Measurements from ENCODE around the gene RAB40AL.
A peak's percentile ranks its signal among the peaks of the same experiment; 100 is the strongest.

Gene RAB40AL

DNA sequence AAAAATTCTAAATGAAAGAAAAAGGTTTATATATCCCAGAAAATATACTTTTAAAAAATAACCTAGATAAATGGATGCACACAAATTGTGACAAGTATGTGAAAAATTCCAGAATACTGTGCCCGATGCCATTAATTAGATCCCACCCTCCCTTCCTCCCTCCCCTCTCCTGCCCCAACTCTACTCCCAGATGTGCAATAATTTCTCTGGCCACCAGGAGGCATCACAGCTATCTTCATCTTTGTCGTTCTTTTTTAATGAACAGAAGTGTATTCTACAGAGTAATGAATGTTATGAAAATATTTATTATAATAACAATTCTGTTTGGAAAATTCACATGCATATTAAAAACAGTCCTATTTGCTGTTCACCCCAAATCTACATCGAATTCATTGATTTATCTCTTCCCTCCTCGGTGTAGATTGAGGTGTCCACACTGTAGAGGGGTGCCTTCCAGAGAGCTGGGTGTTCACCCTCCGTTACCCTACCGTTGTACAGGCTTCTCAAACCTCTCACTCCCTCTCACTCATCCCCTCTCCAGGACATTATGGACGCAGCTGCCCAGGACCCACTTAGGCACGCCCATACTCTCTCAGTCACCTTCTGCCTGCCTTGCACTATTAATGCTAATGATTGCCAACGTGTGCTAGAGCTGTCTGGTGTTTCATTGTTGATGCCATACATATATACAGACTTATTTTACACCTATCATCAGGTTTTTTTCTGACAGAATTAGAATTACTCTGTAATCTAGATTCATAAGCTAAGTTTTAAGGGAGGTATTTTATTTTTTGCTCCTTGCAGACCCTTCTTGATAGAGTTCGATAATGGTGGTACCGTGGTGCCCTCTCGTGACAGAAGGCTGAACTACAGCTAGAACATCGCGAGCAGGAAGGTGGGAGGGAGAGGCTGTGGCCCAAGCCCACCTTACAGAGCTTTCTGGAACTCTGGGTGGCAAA is 14.1 kb downstream of the RAB40AL start:
- TF ChIP-seq, protein P1, sequence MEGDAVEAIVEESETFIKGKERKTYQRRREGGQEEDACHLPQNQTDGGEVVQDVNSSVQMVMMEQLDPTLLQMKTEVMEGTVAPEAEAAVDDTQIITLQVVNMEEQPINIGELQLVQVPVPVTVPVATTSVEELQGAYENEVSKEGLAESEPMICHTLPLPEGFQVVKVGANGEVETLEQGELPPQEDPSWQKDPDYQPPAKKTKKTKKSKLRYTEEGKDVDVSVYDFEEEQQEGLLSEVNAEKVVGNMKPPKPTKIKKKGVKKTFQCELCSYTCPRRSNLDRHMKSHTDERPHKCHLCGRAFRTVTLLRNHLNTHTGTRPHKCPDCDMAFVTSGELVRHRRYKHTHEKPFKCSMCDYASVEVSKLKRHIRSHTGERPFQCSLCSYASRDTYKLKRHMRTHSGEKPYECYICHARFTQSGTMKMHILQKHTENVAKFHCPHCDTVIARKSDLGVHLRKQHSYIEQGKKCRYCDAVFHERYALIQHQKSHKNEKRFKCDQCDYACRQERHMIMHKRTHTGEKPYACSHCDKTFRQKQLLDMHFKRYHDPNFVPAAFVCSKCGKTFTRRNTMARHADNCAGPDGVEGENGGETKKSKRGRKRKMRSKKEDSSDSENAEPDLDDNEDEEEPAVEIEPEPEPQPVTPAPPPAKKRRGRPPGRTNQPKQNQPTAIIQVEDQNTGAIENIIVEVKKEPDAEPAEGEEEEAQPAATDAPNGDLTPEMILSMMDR (conservative IDR thresholded peaks at IDR 0.05; ENCODE audit: low read length), result peak; percentile 70
- DNase-seq (ENCODE audit: low read depth), result peak; percentile 25
- H3K4me3 ChIP-seq (ENCODE audit: low read length), result no peak overlapping the region; the same call in none of the 2 replicates

DNA sequence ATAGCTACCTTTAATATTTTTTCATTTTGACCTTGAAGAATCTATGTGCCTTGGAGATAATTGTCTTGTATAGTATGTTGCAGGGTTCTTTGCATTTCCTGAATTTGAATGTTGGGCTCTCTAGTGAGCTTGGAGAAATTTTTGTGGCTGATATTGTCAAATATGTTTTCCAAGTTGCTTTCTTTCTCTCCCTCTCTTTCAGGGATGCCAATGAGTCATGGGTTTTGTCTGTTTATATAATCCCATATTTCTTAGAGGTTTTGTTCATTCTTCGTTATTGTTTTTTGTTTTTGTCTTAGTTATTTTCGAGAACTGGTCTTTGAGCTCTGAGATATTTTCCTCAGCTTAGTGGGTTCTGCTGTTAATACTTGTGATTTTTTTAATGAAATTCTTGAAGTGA is 20.7 kb downstream of the RAB40AL start:
- peak; percentile 11 for DNase-seq (ENCODE audit: low read depth)
- no peak overlapping the region for H3K4me3 ChIP-seq (ENCODE audit: low read length)
- TF ChIP-seq, protein P1 (conservative IDR thresholded peaks at IDR 0.05; ENCODE audit: low read length), result no peak

DNA sequence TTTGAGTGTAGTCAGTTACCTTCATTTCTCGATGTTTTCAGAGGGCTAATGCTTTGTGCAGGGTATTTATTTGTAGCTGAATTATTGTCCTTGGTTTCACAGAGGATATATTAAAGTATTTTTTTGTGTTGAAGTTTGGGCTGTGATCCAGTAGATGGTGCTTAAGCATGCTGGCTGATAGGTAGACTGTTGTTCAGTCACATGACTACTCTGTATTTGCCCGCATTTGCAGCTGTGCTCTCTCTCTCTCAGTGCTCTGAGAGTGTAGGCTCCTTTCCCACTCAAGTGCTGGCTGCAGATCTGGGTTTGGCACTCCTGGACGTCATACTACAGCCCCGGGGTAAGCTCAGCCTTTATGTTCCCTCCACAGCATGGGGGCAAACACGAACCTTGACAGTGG is 21.7 kb downstream of the RAB40AL start:
- H3K4me3 ChIP-seq (ENCODE audit: low read length), result no peak overlapping the region
- TF ChIP-seq, protein P1 (conservative IDR thresholded peaks at IDR 0.05; ENCODE audit: low read length), result no peak
- no peak for DNase-seq (ENCODE audit: low read depth)

DNA sequence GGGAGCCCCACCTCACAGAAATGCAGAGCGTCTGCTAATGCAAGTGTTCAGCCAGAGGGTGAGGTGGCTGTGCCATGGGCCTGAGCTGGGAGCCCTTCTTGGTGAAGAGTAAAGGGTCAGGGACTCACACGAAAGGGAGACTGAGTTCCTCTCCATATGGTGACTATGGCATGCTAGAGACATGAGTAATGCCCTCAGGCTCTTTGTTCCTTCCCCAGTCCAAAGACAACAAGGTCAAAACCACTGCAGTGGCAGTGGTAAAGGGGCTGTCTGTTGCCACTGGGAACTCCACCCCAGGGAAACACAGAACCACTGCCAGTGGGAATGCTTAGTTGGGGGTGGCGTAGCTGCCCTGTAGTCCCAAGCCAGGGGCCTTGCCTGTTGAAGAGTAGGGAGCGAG is 22.4 kb downstream of the RAB40AL start:
- TF ChIP-seq, protein P1 (conservative IDR thresholded peaks at IDR 0.05; ENCODE audit: low read length), result no peak
- DNase-seq (ENCODE audit: low read depth), result peak; percentile 64
- no peak overlapping the region for H3K4me3 ChIP-seq (ENCODE audit: low read length)

DNA sequence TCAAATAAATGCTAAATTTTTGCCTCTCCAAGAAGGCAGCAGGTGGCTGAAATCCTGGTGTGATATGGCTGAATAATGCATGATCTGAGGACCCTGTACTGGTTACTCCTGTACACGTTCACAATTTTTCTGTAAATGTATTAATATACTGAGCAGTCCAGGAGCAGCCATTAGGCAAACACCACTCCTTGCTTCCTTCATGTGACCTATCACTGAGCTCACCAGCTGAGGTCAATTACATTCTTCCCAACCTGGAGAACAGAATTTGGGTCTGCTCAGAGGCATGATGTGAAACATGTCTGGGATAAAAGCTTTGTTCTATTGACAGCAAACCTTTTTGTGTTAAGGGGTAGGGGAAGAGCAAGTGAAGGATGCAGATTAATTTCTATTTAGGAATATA is 26.9 kb downstream of the RAB40AL start:
- no peak for DNase-seq (ENCODE audit: low read depth)
- TF ChIP-seq, protein P1 (conservative IDR thresholded peaks at IDR 0.05; ENCODE audit: low read length), result no peak
- no peak overlapping the region for H3K4me3 ChIP-seq (ENCODE audit: low read length)

DNA sequence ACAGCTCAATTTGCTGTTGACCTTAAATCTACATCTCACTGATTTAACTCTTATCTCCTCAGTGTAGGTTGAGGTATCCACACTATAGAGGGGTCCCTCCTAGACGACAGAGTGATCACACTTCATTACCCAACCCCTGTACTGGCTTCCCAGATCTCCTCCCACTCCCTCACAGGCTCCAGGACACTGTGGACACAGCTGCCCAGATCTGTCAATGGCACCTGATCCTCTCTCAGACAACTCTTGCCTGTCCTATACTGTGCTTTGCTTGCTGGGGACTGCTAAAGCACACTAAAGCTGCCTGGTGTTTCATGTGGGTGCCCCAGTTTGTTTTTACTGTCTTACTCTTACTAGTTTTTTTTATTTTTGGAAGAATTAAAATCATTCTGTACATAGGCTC is 27.9 kb downstream of the RAB40AL start:
- TF ChIP-seq, protein P1 (conservative IDR thresholded peaks at IDR 0.05; ENCODE audit: low read length), result no peak
- no peak overlapping the region for H3K4me3 ChIP-seq (ENCODE audit: low read length)
- no peak for DNase-seq (ENCODE audit: low read depth)

DNA sequence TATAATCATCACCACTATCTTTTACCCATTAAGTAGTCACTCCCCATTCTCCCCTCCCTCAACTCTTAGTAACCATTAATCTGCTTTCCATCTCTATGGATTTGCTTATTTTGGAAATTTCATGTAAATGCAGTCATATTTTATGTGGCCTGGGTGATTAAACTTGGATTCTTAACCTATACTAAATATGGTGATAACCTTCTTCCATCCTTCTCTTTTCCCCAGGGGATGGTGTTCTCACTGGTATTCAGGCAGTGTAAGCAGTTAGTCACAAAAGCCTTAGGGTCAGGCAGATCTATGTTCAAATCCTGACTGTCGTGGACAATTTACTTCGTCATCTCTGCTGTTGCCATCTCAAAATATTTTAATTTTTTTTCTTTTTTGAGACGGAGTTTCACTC is 29.6 kb downstream of the RAB40AL start:
- DNase-seq (ENCODE audit: low read depth), result no peak
- H3K4me3 ChIP-seq (ENCODE audit: low read length), result no peak overlapping the region
- TF ChIP-seq, protein P1 (conservative IDR thresholded peaks at IDR 0.05; ENCODE audit: low read length), result no peak

Data from AG10803 (cell line).